Measurements from ENCODE around the gene ATL3. TPM values are rescaled to one million over a fixed set of nuclear protein-coding genes. Genes with fewer than 3 reads are reported as not detected.

ATL3 gene
- total and polyA plus RNA-seq, 2 donors (not counting 1 experiment from before 2014, with no cell fraction given), result 8.9 to 33.8 TPM

- 80% methylated on average over 1 of the region's 1 CpG for WGBS (ENCODE audit: insufficient coverage)
- no peaks in the 10 kb centered on the region for H3K36me3 ChIP-seq (replicated peaks in 1 of 2; ENCODE audit: control extremely low read depth in 1 of 2, control insufficient read depth in 1 of 2, extremely low read depth in 1 of 2, insufficient read depth in 2 of 2, low read length in 1 of 2)
Measured at GRCh38 chr11:63621071-63621470, 50.1 kb downstream of the ATL3 start.

GRCh38 chr11:63619967-63620366 is 51.2 kb downstream of the ATL3 start:
- H3K27me3 Mint-ChIP-seq, result no peaks in the 10 kb centered on the region
- POLR2A ChIA-PET, result no interaction called here
- no peak for ATAC-seq (ENCODE audit: low read depth)

More at GRCh38 chr11:63621071-63621470, 50.1 kb downstream of the ATL3 start:
- POLR2A ChIA-PET, result no interaction called here
- no peaks in the 10 kb centered on the region for H3K4me1 Mint-ChIP-seq
- Histone ChIP-seq H4K20me1 (ENCODE audit: control insufficient read depth, insufficient read depth, low read length, poor library complexity, severe bottlenecking) (no peaks in the 10 kb centered on the region), H3K4me2 (replicated peaks; ENCODE audit: low read depth, low read length, poor library complexity, severe bottlenecking) (no peak overlapping the region), H3K9me3 (ENCODE audit: control extremely low read depth in 1 of 3, control insufficient read depth in 2 of 3, insufficient read depth in 1 of 3, low read length in 2 of 3) (no peaks in the 10 kb centered on the region), H2AFZ (ENCODE audit: insufficient read depth, low read depth, low read length, poor library complexity, severe bottlenecking) (no peak overlapping the region), H3K79me2 (ENCODE audit: control insufficient read depth, insufficient read depth, low read length) (no peaks in the 10 kb centered on the region), H3K4me1 (ENCODE audit: control insufficient read depth in 2 of 2, insufficient read depth in 2 of 2, low read length in 2 of 2) (no peaks in the 10 kb centered on the region), H3K4me3 (ENCODE audit: control extremely low read depth in 1 of 5, extremely low read depth in 1 of 5, insufficient read depth in 1 of 5, low read depth in 2 of 5, low read length in 4 of 5) (no peak overlapping the region), H3K27me3 (replicated peaks in 1 of 4; ENCODE audit: control extremely low read depth in 1 of 4, control insufficient read depth in 3 of 4, insufficient read depth in 4 of 4, low read length in 3 of 4) (peaks cover 0 to 5% (median 0%) of the 10 kb centered on the region in 4 experiments), H3K9ac (ENCODE audit: low read length) (no peak overlapping the region), H3K27ac (ENCODE audit: low read length in 2 of 2) (no peak overlapping the region)
- DNase-seq, result no peak
- no peaks in the 10 kb centered on the region for H3K27me3 Mint-ChIP-seq
- intact Hi-C loops (cut with micrococcal nuclease), result no loop called here
- no peaks in the 10 kb centered on the region for H3K9me3 Mint-ChIP-seq (ENCODE audit: insufficient read depth)
- CTCF ChIA-PET, result interaction anchor here (1.0 to 1.2 kb wide), 2 partner anchors 15 to 140 kb away, joined by 3 read pairs; no protein-coding TSS in a partner anchor
- H3K4me3 Mint-ChIP-seq, result no peak overlapping the region
- H3K27ac Mint-ChIP-seq, result no peak overlapping the region
- no peak for ATAC-seq (ENCODE audit: low read depth)
- TF ChIP-seq EZH2 (IDR thresholded peaks at IDR 0.05; ENCODE audit: borderline replicate concordance, insufficient read depth, low read depth, low read length, poor library complexity, severe bottlenecking) (no peak), CTCF (IDR thresholded peaks at IDR 0.05) (no peak)

More at GRCh38 chr11:63619967-63620366, 51.2 kb downstream of the ATL3 start:
- Histone ChIP-seq H3K36me3 (replicated peaks in 1 of 2; ENCODE audit: control extremely low read depth in 1 of 2, control insufficient read depth in 1 of 2, extremely low read depth in 1 of 2, insufficient read depth in 2 of 2, low read length in 1 of 2) (no peaks in the 10 kb centered on the region), H3K79me2 (ENCODE audit: control insufficient read depth, insufficient read depth, low read length) (no peaks in the 10 kb centered on the region), H3K27ac (ENCODE audit: low read length in 2 of 2) (no peak overlapping the region), H3K27me3 (replicated peaks in 1 of 4; ENCODE audit: control extremely low read depth in 1 of 4, control insufficient read depth in 3 of 4, insufficient read depth in 4 of 4, low read length in 3 of 4) (peaks cover 0 to 5% (median 0%) of the 10 kb centered on the region in 4 experiments), H3K9me3 (ENCODE audit: control extremely low read depth in 1 of 3, control insufficient read depth in 2 of 3, insufficient read depth in 1 of 3, low read length in 2 of 3) (no peaks in the 10 kb centered on the region), H3K4me2 (replicated peaks; ENCODE audit: low read depth, low read length, poor library complexity, severe bottlenecking) (no peak overlapping the region), H3K4me1 (ENCODE audit: control insufficient read depth in 2 of 2, insufficient read depth in 2 of 2, low read length in 2 of 2) (no peaks in the 10 kb centered on the region), H3K9ac (ENCODE audit: low read length) (no peak overlapping the region), H2AFZ (ENCODE audit: insufficient read depth, low read depth, low read length, poor library complexity, severe bottlenecking) (no peak overlapping the region), H4K20me1 (ENCODE audit: control insufficient read depth, insufficient read depth, low read length, poor library complexity, severe bottlenecking) (no peaks in the 10 kb centered on the region), H3K4me3 (ENCODE audit: control extremely low read depth in 1 of 5, extremely low read depth in 1 of 5, insufficient read depth in 1 of 5, low read depth in 2 of 5, low read length in 4 of 5) (no peak overlapping the region)
- H3K27ac Mint-ChIP-seq, result no peak overlapping the region
- intact Hi-C loops (cut with micrococcal nuclease), result no loop called here
- H3K9me3 Mint-ChIP-seq (ENCODE audit: insufficient read depth), result no peaks in the 10 kb centered on the region
- no peaks in the 10 kb centered on the region for H3K4me1 Mint-ChIP-seq
- DNase-seq, result no peak
- CTCF ChIA-PET, result interaction anchor here (1.2 to 1.3 kb wide), 2 partner anchors 9 to 139 kb away, joined by 3 read pairs; no protein-coding TSS in a partner anchor
- H3K4me3 Mint-ChIP-seq, result no peak overlapping the region
- 90% methylated on average over 3 of the region's 6 CpGs for WGBS (ENCODE audit: insufficient coverage)
- no peak for TF ChIP-seq CTCF (IDR thresholded peaks at IDR 0.05)
- TF ChIP-seq EZH2 (IDR thresholded peaks at IDR 0.05; ENCODE audit: borderline replicate concordance, insufficient read depth, low read depth, low read length, poor library complexity, severe bottlenecking), result no peak
